Coronary artery (tissue), 2 donors: Measurements from ENCODE around the gene GCK.
A peak's percentile ranks its signal among the peaks of the same experiment; 100 is the strongest.

Experiments used
- DNase-seq: peaks from one replicate; pipeline ENCODE4 v3.0.0-alpha.2; 2017; ENCODE audit warnings: low spot score
- H3K27ac ChIP-seq, 2 donors: fragments of 200-600 bp; sonication (generic); one replicate each; pipeline ENCODE4 v1.5.1; 2016 to 2019
- H3K4me3 ChIP-seq: fragments of 200-600 bp; sonication (generic); 2 replicates; pipeline ENCODE4 v1.5.1; 2016; ENCODE audit warnings: mild to moderate bottlenecking, moderate library complexity
- CTCF ChIP-seq: fragments of 200-600 bp; sonication (generic); IDR thresholded peaks from one replicate; pipeline ENCODE4 v1.5.1; 2019; ENCODE audit warnings: antibody characterized with exemption

Gene GCK

GRCh38 chr7:44098092-44099068 is 90.9 kb downstream of the GCK start:
- H3K4me3 ChIP-seq = no peak overlapping the region
- peak overlapping the region in 1 of 2 donors; percentile 70 for H3K27ac ChIP-seq
- DNase-seq = no peak

GRCh38 chr7:44097064-44097932 is 91.9 kb downstream of the GCK start:
- no peak for DNase-seq
- peak overlapping the region; percentile 16 to 70 for H3K27ac ChIP-seq

More at GRCh38 chr7:44098092-44099068, 90.9 kb downstream of the GCK start:
- TF ChIP-seq CTCF = no peak

GRCh38 chr7:44096326-44096881 is 92.8 kb downstream of the GCK start:
- DNase-seq = no peak
- Histone ChIP-seq H3K4me3 (no peak overlapping the region), H3K27ac (peak overlapping the region in 1 of 2 donors; percentile 70)
- TF ChIP-seq CTCF = no peak

More at GRCh38 chr7:44097064-44097932, 91.9 kb downstream of the GCK start:
- H3K4me3 ChIP-seq = no peak overlapping the region
- TF ChIP-seq CTCF = no peak

GRCh38 chr7:44095781-44096180 is 93.5 kb downstream of the GCK start:
- no peak for TF ChIP-seq CTCF
- H3K4me3 ChIP-seq = no peak overlapping the region
- DNase-seq = no peak
- H3K27ac ChIP-seq = peak overlapping the region in 1 of 2 donors; percentile 70

- no peak for DNase-seq
- Histone ChIP-seq H3K4me3 (no peak overlapping the region), H3K27ac (peak overlapping the region in 1 of 2 donors; percentile 70)
- TF ChIP-seq CTCF = no peak
Observed at GRCh38 chr7:44094883-44095592, 94.2 kb downstream of the GCK start.

GRCh38 chr7:44094365-44094764 is 94.9 kb downstream of the GCK start:
- Histone ChIP-seq H3K27ac (peak overlapping the region in 1 of 2 donors; percentile 70), H3K4me3 (no peak overlapping the region)
- no peak for TF ChIP-seq CTCF
- DNase-seq = no peak
